HG02571 (cell line): ENCODE measurements around the gene MRI1.

Source experiments
- ATAC-seq: cut with Tn5 transposase; IDR thresholded peaks from one replicate; pipeline ENCODE4 v1.9.1; 2021; ENCODE audit warnings: mild to moderate bottlenecking, moderate library complexity; ENCODE audit not compliant: unreplicated experiment

Gene MRI1

DNA sequence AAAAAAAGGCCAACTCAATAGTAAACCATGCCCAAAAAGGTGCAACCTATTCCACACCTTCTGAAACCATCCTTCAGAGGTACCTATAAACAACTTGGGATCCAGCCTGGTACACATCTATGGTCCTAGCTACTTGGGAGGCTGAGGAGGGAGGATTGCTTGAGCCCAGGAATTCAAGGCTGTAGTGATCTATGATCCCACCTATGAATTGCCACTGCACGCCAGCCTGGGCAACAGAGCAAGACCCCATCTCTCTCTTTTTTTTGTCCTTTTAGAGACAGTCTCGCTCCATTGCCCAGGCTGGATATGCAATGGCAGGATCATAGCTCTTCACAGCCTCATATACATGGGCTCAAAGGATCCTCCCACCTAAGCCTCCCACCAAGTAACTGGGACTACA is 57.0 kb downstream of the MRI1 start:
- ATAC-seq: no peak

DNA sequence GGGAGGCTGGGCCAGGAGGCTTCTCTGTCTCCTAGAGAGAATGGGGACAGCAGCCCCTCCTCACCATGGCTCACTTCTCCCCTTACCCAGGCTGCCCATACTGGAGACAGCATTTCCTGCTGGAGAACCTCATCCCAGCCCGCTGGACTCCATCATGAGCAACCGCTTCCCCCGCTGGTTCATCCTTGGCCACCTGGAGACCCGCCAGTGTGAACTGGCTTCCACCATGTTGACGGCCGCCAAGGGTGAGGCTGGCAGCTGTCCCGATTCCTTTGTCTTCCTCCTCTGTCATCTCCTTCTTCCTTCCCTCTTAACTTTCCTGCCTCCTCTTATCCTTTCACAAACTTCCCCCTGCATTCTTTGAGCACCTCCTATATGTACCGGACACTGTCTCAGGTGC is 58.9 kb downstream of the MRI1 start:
- no peak for ATAC-seq
